ENCODE data around the gene GPR162.

GRCh38 chr12:6847676-6848075 lies 26.1 kb downstream of the GPR162 start:
- TF ChIP-seq CTCF (conservative IDR thresholded peaks at IDR 0.05; ENCODE audit: low read depth, low read length) (no peak), EZH2phosphoT487 (IDR thresholded peaks at IDR 0.05; ENCODE audit: borderline replicate concordance, low read length) (no peak)

Data from PC-3 (cell line).